ENCODE data around the gene TRIM66.
"Not testable (repeated sequence)": the region's sequence is repeated elsewhere in the genome, so short reads cannot be mapped to it uniquely, and the experiment has no call there.

Gene TRIM66

GRCh38 chr11:8688414-8689362 lies 6.2 kb upstream of the TRIM66 start:
- peak; percentile 99 for DNase-seq

- no peak for DNase-seq
These were observed 3.9 kb upstream of the TRIM66 start for GRCh38 chr11:8686325-8686724.

- DNase-seq, result no peak
These were observed 3.4 kb upstream of the TRIM66 start for GRCh38 chr11:8685820-8686219.

- no peak for DNase-seq
These were observed 2.8 kb upstream of the TRIM66 start for GRCh38 chr11:8685306-8685705.

- no peak for DNase-seq
These were observed 2.3 kb upstream of the TRIM66 start for GRCh38 chr11:8684600-8685290.

GRCh38 chr11:8683115-8683807 lies 796 bp upstream of the TRIM66 start:
- DNase-seq, result no peak

GRCh38 chr11:8681837-8682302 lies 595 bp downstream of the TRIM66 start:
- DNase-seq, result no peak

- DNase-seq, result no peak
These were observed 3.5 kb downstream of the TRIM66 start for GRCh38 chr11:8679006-8679405.

- no peak for DNase-seq
These were observed 6.0 kb downstream of the TRIM66 start for GRCh38 chr11:8676458-8676857.

- DNase-seq, result no peak
These were observed 7.6 kb downstream of the TRIM66 start for GRCh38 chr11:8674859-8675258.

- no peak for DNase-seq
These were observed 10.1 kb downstream of the TRIM66 start for GRCh38 chr11:8672346-8672745.

GRCh38 chr11:8671651-8672062 lies 10.8 kb downstream of the TRIM66 start:
- DNase-seq, result no peak

GRCh38 chr11:8671193-8671612 lies 11.3 kb downstream of the TRIM66 start:
- DNase-seq, result peak; percentile 72

GRCh38 chr11:8670081-8670480 lies 12.4 kb downstream of the TRIM66 start:
- not testable (repeated sequence) for DNase-seq

GRCh38 chr11:8665222-8665621 lies 17.2 kb downstream of the TRIM66 start:
- no peak for DNase-seq

- no peak for DNase-seq
These were observed 21.3 kb downstream of the TRIM66 start for GRCh38 chr11:8661001-8661795.

- no peak for DNase-seq
These were observed 24.0 kb downstream of the TRIM66 start for GRCh38 chr11:8658321-8659057.

GRCh38 chr11:8656291-8656690 lies 26.2 kb downstream of the TRIM66 start:
- DNase-seq, result no peak

- DNase-seq, result no peak
These were observed 28.0 kb downstream of the TRIM66 start for GRCh38 chr11:8654503-8654902.

- no peak for DNase-seq
These were observed 30.3 kb downstream of the TRIM66 start for GRCh38 chr11:8652140-8652539.

GRCh38 chr11:8650401-8650990 lies 32.0 kb downstream of the TRIM66 start:
- DNase-seq, result no peak

Measured in islet precursor cell (in vitro differentiated cells).